Renal cortical epithelial cell (primary cell): Measurements from ENCODE around the gene FAH. TPM values are rescaled to one million over a fixed set of nuclear protein-coding genes. Genes with fewer than 3 reads are reported as not detected.
A peak's percentile ranks its signal among the peaks of the same experiment; 100 is the strongest.

ENCODE experiments used
- DNase-seq: peaks from one replicate; pipeline ENCODE4 v3.0.0-alpha.2; 2011; ENCODE audit warnings: low read depth
- total RNA-seq: library from RNA; depleted of rRNA; stranded (reverse); fragments of >200 nt; gene quantifications from 2 replicates; pipeline ENCODE4 v1.2.3, GENCODE V29; 2014

Gene FAH
- total RNA-seq, 1 donor from 2014 or later, result 44.9 TPM

GRCh38 chr15:80151576-80151975 lies 1.2 kb upstream of the FAH start:
- DNase-seq, result no peak

GRCh38 chr15:80152180-80152895 lies 461 bp upstream of the FAH start:
- peak; percentile 79 for DNase-seq

- no peak for DNase-seq
Measured at GRCh38 chr15:80153900-80154299, 1.1 kb downstream of the FAH start.

GRCh38 chr15:80154336-80154735 lies 1.5 kb downstream of the FAH start:
- peak; percentile 55 for DNase-seq

GRCh38 chr15:80155001-80155377 lies 2.2 kb downstream of the FAH start:
- no peak for DNase-seq

- peak; percentile 88 for DNase-seq
Measured at GRCh38 chr15:80155378-80156175, 2.8 kb downstream of the FAH start.

GRCh38 chr15:80156176-80156720 lies 3.4 kb downstream of the FAH start:
- DNase-seq, result no peak

- no peak for DNase-seq
Measured at GRCh38 chr15:80157215-80157614, 4.4 kb downstream of the FAH start.

GRCh38 chr15:80159301-80159700 lies 6.5 kb downstream of the FAH start:
- no peak for DNase-seq

GRCh38 chr15:80159811-80160569 lies 7.2 kb downstream of the FAH start:
- DNase-seq, result peak; percentile 81

GRCh38 chr15:80160570-80161156 lies 7.9 kb downstream of the FAH start:
- peak; percentile 97 for DNase-seq

- no peak for DNase-seq
Measured at GRCh38 chr15:80161468-80162016, 8.7 kb downstream of the FAH start.

GRCh38 chr15:80162059-80162554 lies 9.3 kb downstream of the FAH start:
- no peak for DNase-seq

- DNase-seq, result no peak
Measured at GRCh38 chr15:80163217-80163616, 10.4 kb downstream of the FAH start.

GRCh38 chr15:80163897-80164296 lies 11.1 kb downstream of the FAH start:
- no peak for DNase-seq

- DNase-seq, result no peak
Measured at GRCh38 chr15:80167936-80168335, 15.1 kb downstream of the FAH start.

- DNase-seq, result no peak
Measured at GRCh38 chr15:80168421-80168820, 15.6 kb downstream of the FAH start.

- DNase-seq, result no peak
Measured at GRCh38 chr15:80169768-80170357, 17.1 kb downstream of the FAH start.

- no peak for DNase-seq
Measured at GRCh38 chr15:80170596-80170995, 17.8 kb downstream of the FAH start.

- no peak for DNase-seq
Measured at GRCh38 chr15:80171787-80172186, 19.0 kb downstream of the FAH start.

- no peak for DNase-seq
Measured at GRCh38 chr15:80172401-80172800, 19.6 kb downstream of the FAH start.
